ENCODE data around the gene AP1B1. TPM values are rescaled to one million over a fixed set of nuclear protein-coding genes. Genes with fewer than 3 reads are reported as not detected.
A peak's percentile ranks its signal among the peaks of the same experiment; 100 is the strongest.

The AP1B1 gene
- total RNA-seq (2016; rRNA removed; fragmentation: Illumina TruSeq; extraction: Trizol) (28.9 and 29.7 TPM in 2 replicates), polyA plus RNA-seq (2011; rRNA removed) (26.0 and 26.6 TPM in 2 replicates), polyA minus RNA-seq (2011; rRNA and poly(A)+ RNA removed; ENCODE audit: low replicate concordance) (92.9 and 98.5 TPM in 2 replicates), Bru-seq, nascent RNA (percentile 46 among the genes with signal in this experiment), BruChase-seq, experiment 1, labeled RNA remaining after a 6-hour chase (percentile 56 among the genes with signal in this experiment), BruChase-seq, experiment 2, labeled RNA remaining after a 2-hour chase (percentile 48 among the genes with signal in this experiment)
- total RNA-seq (2016; cell fraction: cytosol; rRNA removed; fragmentation: Illumina TruSeq; extraction: Trizol; ENCODE audit: low read depth), result 5.7 and 5.9 TPM in 2 replicates
- total RNA-seq (2016; cell fraction: insoluble cytoplasmic fraction; rRNA removed; fragmentation: Illumina TruSeq; extraction: Trizol), result 26.4 and 28.8 TPM in 2 replicates
- 13.5 and 15.5 TPM in 2 replicates for total RNA-seq (2016; cell fraction: membrane; rRNA removed; fragmentation: Illumina TruSeq; extraction: Trizol)
- 18.1 and 19.1 TPM in 2 replicates for total RNA-seq (2016; cell fraction: nucleus; rRNA removed; fragmentation: Illumina TruSeq; extraction: Trizol)
- polyA plus RNA-seq (2011; cell fraction: cytosol; rRNA removed), result 16.8 and 22.0 TPM in 2 replicates
- 34.0 and 38.2 TPM in 2 replicates for polyA plus RNA-seq (2011; cell fraction: nucleus; rRNA removed)
- polyA plus RNA-seq (2012), result 20.3 and 22.7 TPM in 2 replicates
- 4.3 and 4.6 TPM in 2 replicates for polyA plus RNA-seq (2016; cell fraction: cytosol; fragmentation: Illumina TruSeq; extraction: Trizol; ENCODE audit: low read depth)
- 22.1 and 30.0 TPM in 2 replicates for polyA plus RNA-seq (2016; cell fraction: insoluble cytoplasmic fraction; fragmentation: Illumina TruSeq; extraction: Trizol; ENCODE audit: low read depth)
- polyA plus RNA-seq (2016; cell fraction: membrane; fragmentation: Illumina TruSeq; extraction: Trizol; ENCODE audit: low read depth), result 9.7 and 10.4 TPM in 2 replicates
- polyA plus RNA-seq (2016; cell fraction: nucleus; fragmentation: Illumina TruSeq; extraction: Trizol; ENCODE audit: insufficient read depth, low read depth), result 30.2 and 32.6 TPM in 2 replicates
- polyA minus RNA-seq (2011; cell fraction: cytosol; rRNA and poly(A)+ RNA removed), result 32.7 and 33.4 TPM in 2 replicates
- polyA minus RNA-seq (2011; cell fraction: nucleus; rRNA and poly(A)+ RNA removed), result 19.2 and 21.4 TPM in 2 replicates
- long read RNA-seq, experiment 1, full-length matches to known transcripts, result 2 of 23 reads
- long read RNA-seq, experiment 1, partial matches to known transcripts, result 12 of 23 reads
- long read RNA-seq, experiment 1, other reads (novel, unspliced or antisense), result 9 of 23 reads
- long read RNA-seq, experiment 2, full-length matches to known transcripts, result 31 of 96 reads
- long read RNA-seq, experiment 2, partial matches to known transcripts, result 30 of 96 reads
- long read RNA-seq, experiment 2, other reads (novel, unspliced or antisense), result 35 of 96 reads

- Histone ChIP-seq H3K9me3 (ENCODE audit: low read length) (no peaks in the 10 kb centered on the region), H3K4me3 (replicated peaks in 1 of 3; ENCODE audit: insufficient read depth in 1 of 3, low read depth in 2 of 3, low read length in 3 of 3) (peak within 1 kb of the TSS; percentile 68 to 92 (median 81)), H3K36me3 (replicated peaks in 1 of 2; ENCODE audit: control insufficient read depth in 1 of 2, insufficient read depth in 2 of 2, low read length in 2 of 2) (no peaks in the 10 kb centered on the region), H3K27me3 (ENCODE audit: control insufficient read depth in 1 of 2, insufficient read depth in 2 of 2, low read length in 2 of 2) (no peaks in the 10 kb centered on the region), H3K79me2 (ENCODE audit: insufficient read depth, low read length) (peaks cover 21% of the 10 kb centered on the region), H4K20me1 (ENCODE audit: insufficient read depth, low read length) (no peaks in the 10 kb centered on the region), H2AFZ (ENCODE audit: low read length) (peak within 1 kb of the TSS; percentile 82), H3K27ac (ENCODE audit: extremely low read length, insufficient read depth, low read length) (peak within 1 kb of the TSS; percentile 49), H3K4me1 (ENCODE audit: insufficient read depth, low read length) (peaks cover 70% of the 10 kb centered on the region), H3K9ac (ENCODE audit: insufficient read depth, low read depth, low read length) (peak within 1 kb of the TSS; percentile 77), H3K4me2 (ENCODE audit: low read depth, low read length) (peak within 1 kb of the TSS; percentile 89)
- WGBS (ENCODE audit: low lambda C conversion rate), result under 1% methylated on average over 51 of the region's 68 CpGs
- FAIRE-seq (peak; percentile 62), ATAC-seq (peak; percentile 96), DNase-seq (ENCODE audit: low spot score) (peak; percentile 90)
- in situ Hi-C loops (cut with HindIII; ENCODE audit: extremely low pct_ligation_motif_present, low pct_unique_long_range_greater_than_20kb), result no loop called here
- intact Hi-C loops (cut with micrococcal nuclease; ENCODE audit: unreplicated experiment), result no loop called here
- ChIA-PET CTCF (ENCODE audit: low intra/inter-chr PET ratio, low total read pairs) (no interaction called here), POLR2A (interaction anchor here (1.4 kb wide), 1 partner anchor 209 kb away, joined by 5 read pairs; no protein-coding TSS in a partner anchor)
- BruUV-seq (replicated peaks), result TSS peak; percentile 80
- peak; percentile 77; the same call in 1 of the 2 replicates for TF ChIP-seq ZNF235 (CRISPR knock-in tag; IDR thresholded peaks at IDR 0.05; ENCODE audit: borderline replicate concordance)
- TF ChIP-seq ZKSCAN5 (CRISPR knock-in tag; IDR thresholded peaks at IDR 0.05), result 0 out of 2 replicates have a peak, but pooled peaks have one; percentile 7
- TF ChIP-seq MXD1 (CRISPR knock-in tag; IDR thresholded peaks at IDR 0.05), result peak; percentile 79; the same call in 1 of the 2 replicates
- TF ChIP-seq HNRNPK (IDR thresholded peaks at IDR 0.05; ENCODE audit: low read depth, low read length, poor library complexity, severe bottlenecking), result peak; percentile 78
- peak; percentile 84 for TF ChIP-seq ZBTB40 (IDR thresholded peaks at IDR 0.05)
- no peak; the same call in 1 of the 2 replicates for TF ChIP-seq ZBTB40 (CRISPR knock-in tag; IDR thresholded peaks at IDR 0.05)
- TF ChIP-seq ZNF234 (CRISPR knock-in tag; conservative IDR thresholded peaks at IDR 0.05), result no peak
Observed at GRCh38 chr22:29387921-29388758, at the start of gene AP1B1. TSS of gene AP1B1 (minus strand) at chr22:29388570. CDS start at chr22:29367243, 21,327 bp downstream.

Data from HepG2 (cell line).